WTC11 (cell line): ENCODE data around the gene SORCS2. TPM values are rescaled to one million over a fixed set of nuclear protein-coding genes. Genes with fewer than 3 reads are reported as not detected.

Experiments used
- ATAC-seq: fragments of 200-7000 bp; cut with Tn5 transposase; 2 replicates; pipeline ENCODE4 v1.10.0; 2021; ENCODE audit warnings: mild to moderate bottlenecking, moderate library complexity
- CTCF ChIA-PET: fragments of 300-600 bp; sonication (Branson Sonifier 250); formaldehyde crosslinking; loops from one replicate; lab custom pipeline; 2021; ENCODE audit warnings: antibody characterized with exemption; lab: Charles Lee
- POLR2A ChIA-PET: fragments of 350-600 bp; sonication (Branson Sonifier 250); formaldehyde crosslinking; loops from one replicate; lab custom pipeline; 2021; ENCODE audit warnings: antibody characterized with exemption; lab: Charles Lee
- DNase-seq: peaks from one replicate; pipeline ENCODE4 v3.0.0; 2021; ENCODE audit warnings: low spot score
- H3K27ac Mint-ChIP-seq: 2 replicates; pipeline ENCODE4 v1.8.0; 2021; ENCODE audit warnings: mixed read lengths
- H3K27me3 Mint-ChIP-seq: 2 replicates; pipeline ENCODE4 v1.8.0; 2021; ENCODE audit warnings: low read depth, mild to moderate bottlenecking, moderate library complexity, mixed read lengths
- H3K36me3 Mint-ChIP-seq: 2 replicates; pipeline ENCODE4 v1.8.0; 2021; ENCODE audit warnings: mixed read lengths
- H3K4me1 Mint-ChIP-seq: 2 replicates; pipeline ENCODE4 v1.8.0; 2022; ENCODE audit warnings: mixed read lengths
- H3K4me3 Mint-ChIP-seq: 2 replicates; pipeline ENCODE4 v1.8.0; 2021; ENCODE audit warnings: mild to moderate bottlenecking, moderate library complexity, mixed read lengths
- H3K9me3 Mint-ChIP-seq: 2 replicates; pipeline ENCODE4 v1.8.0; 2021; ENCODE audit warnings: mixed read lengths
- AFF4 ChIP-seq: sonication (generic); formaldehyde crosslinking; IDR thresholded peaks from 2 replicates; pipeline ENCODE4 v1.8.1; 2023; ENCODE audit warnings: mild to moderate bottlenecking, missing genetic modification reagents, borderline replicate concordance
- ARID4B ChIP-seq: sonication (generic); formaldehyde crosslinking; IDR thresholded peaks from 2 replicates; pipeline ENCODE4 v1.8.0; 2023; ENCODE audit warnings: missing genetic modification reagents, mild to moderate bottlenecking, borderline replicate concordance
- CREB1 ChIP-seq: sonication (generic); formaldehyde crosslinking; IDR thresholded peaks from 2 replicates; pipeline ENCODE4 v1.8.0; 2023; ENCODE audit warnings: mild to moderate bottlenecking, missing genetic modification reagents
- GTF2I ChIP-seq: fragments of 250-450 bp; sonication (Bioruptor Pico); conservative IDR thresholded peaks from 2 replicates; pipeline ENCODE4 v1.4.0; 2021; ENCODE audit warnings: mild to moderate bottlenecking
- IRF2 ChIP-seq: sonication (generic); formaldehyde crosslinking; IDR thresholded peaks from 2 replicates; pipeline ENCODE4 v1.8.0; 2022; ENCODE audit warnings: low read depth, missing genetic modification reagents, borderline replicate concordance
- OVOL2 ChIP-seq: fragments of 250-450 bp; sonication (Bioruptor Pico); IDR thresholded peaks from 2 replicates; pipeline ENCODE4 v1.9.0; 2021; ENCODE audit warnings: mild to moderate bottlenecking, borderline replicate concordance
- RELA ChIP-seq: sonication (generic); formaldehyde crosslinking; IDR thresholded peaks from 2 replicates; pipeline ENCODE4 v1.8.1; 2022; ENCODE audit warnings: missing genetic modification reagents, mild to moderate bottlenecking, borderline replicate concordance
- SOX15 ChIP-seq: fragments of 250-450 bp; sonication (Bioruptor Pico); IDR thresholded peaks from 2 replicates; pipeline ENCODE4 v1.9.0; 2021; ENCODE audit warnings: mild to moderate bottlenecking
- TEAD1 ChIP-seq: sonication (generic); formaldehyde crosslinking; IDR thresholded peaks from 2 replicates; pipeline ENCODE4 v1.8.0; 2022; ENCODE audit warnings: mild to moderate bottlenecking, missing genetic modification reagents
- ZNF396 ChIP-seq: fragments of 250-450 bp; sonication (Bioruptor Pico); IDR thresholded peaks from 2 replicates; pipeline ENCODE4 v1.8.0; 2021; ENCODE audit warnings: mild to moderate bottlenecking, moderate library complexity, borderline replicate concordance
- total RNA-seq: library from RNA; stranded (reverse); gene quantifications from 3 replicates; pipeline ENCODE4 v1.2.3, GENCODE V29; 2021
- TF ChIP-seq, protein P1 (sequence below): sonication (generic); formaldehyde crosslinking; IDR thresholded peaks from 2 replicates; pipeline ENCODE4 v1.8.1; 2023; ENCODE audit warnings: mild to moderate bottlenecking, missing genetic modification reagents
- TF ChIP-seq, protein P2 (sequence below): sonication (generic); formaldehyde crosslinking; IDR thresholded peaks from 2 replicates; pipeline ENCODE4 v1.8.0; 2022; ENCODE audit warnings: mild to moderate bottlenecking, missing genetic modification reagents
- TF ChIP-seq, protein P3 (sequence below): fragments of 250-450 bp; sonication (Bioruptor Pico); IDR thresholded peaks from 2 replicates; pipeline ENCODE4 v1.9.0; 2021; ENCODE audit warnings: mild to moderate bottlenecking
- TF ChIP-seq, protein P4 (sequence below): sonication (generic); formaldehyde crosslinking; IDR thresholded peaks from 2 replicates; pipeline ENCODE4 v1.8.0; 2023; ENCODE audit warnings: mild to moderate bottlenecking, missing genetic modification reagents

SORCS2 gene
- total RNA-seq, 1 experiment from 2014 or later, result 6.6 TPM

DNA sequence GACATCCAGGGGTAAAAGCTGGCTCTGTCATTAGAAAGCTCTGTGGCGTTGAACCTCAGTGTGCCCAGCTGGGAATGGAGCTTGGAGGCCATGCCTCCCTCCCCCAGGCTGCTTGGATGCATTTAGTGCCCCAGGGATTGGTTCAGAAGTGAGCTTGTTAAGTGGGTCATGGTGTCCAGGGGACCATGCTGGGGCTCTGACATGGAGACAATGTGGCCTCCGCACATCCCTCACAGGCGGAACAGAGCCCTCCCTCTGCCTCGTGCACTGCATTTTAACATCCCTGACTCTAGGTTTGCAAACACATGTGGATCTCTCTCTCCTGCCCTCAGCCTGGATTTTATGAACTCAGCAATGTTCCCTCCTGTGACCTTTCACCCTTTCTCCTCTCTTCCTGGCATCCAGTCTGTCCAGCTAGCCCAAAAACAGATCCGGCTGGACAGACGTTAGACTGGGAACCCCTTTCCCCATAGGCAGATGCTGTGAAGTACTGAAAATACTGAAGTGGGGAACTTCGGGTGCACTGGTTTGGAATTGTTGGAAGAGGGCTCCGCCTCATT is 81.5 kb downstream of the SORCS2 start:
- DNase-seq (no peak), ATAC-seq (no peak)
- Mint-ChIP-seq H3K4me1 (no peaks in the 10 kb centered on the region), H3K27me3 (no peaks in the 10 kb centered on the region; the same call in 1 of the 2 replicates), H3K36me3 (no peaks in the 10 kb centered on the region), H3K9me3 (no peaks in the 10 kb centered on the region; the same call in 1 of the 2 replicates), H3K4me3 (no peak overlapping the region), H3K27ac (no peak overlapping the region)
- TF ChIP-seq AFF4 (CRISPR knock-in tag) (no peak), ARID4B (no peak), IRF2 (CRISPR knock-in tag) (no peak), CREB1 (CRISPR knock-in tag) (no peak), ZNF396 (no peak), RELA (CRISPR knock-in tag) (no peak), OVOL2 (CRISPR knock-in tag) (no peak), SOX15 (CRISPR knock-in tag) (no peak), TEAD1 (CRISPR knock-in tag) (no peak), GTF2I (no peak)
- TF ChIP-seq, protein P1, sequence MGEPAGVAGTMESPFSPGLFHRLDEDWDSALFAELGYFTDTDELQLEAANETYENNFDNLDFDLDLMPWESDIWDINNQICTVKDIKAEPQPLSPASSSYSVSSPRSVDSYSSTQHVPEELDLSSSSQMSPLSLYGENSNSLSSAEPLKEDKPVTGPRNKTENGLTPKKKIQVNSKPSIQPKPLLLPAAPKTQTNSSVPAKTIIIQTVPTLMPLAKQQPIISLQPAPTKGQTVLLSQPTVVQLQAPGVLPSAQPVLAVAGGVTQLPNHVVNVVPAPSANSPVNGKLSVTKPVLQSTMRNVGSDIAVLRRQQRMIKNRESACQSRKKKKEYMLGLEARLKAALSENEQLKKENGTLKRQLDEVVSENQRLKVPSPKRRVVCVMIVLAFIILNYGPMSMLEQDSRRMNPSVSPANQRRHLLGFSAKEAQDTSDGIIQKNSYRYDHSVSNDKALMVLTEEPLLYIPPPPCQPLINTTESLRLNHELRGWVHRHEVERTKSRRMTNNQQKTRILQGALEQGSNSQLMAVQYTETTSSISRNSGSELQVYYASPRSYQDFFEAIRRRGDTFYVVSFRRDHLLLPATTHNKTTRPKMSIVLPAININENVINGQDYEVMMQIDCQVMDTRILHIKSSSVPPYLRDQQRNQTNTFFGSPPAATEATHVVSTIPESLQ, result no peak
- TF ChIP-seq, protein P2, sequence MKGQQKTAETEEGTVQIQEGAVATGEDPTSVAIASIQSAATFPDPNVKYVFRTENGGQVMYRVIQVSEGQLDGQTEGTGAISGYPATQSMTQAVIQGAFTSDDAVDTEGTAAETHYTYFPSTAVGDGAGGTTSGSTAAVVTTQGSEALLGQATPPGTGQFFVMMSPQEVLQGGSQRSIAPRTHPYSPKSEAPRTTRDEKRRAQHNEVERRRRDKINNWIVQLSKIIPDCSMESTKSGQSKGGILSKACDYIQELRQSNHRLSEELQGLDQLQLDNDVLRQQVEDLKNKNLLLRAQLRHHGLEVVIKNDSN, result no peak
- TF ChIP-seq, protein P3, sequence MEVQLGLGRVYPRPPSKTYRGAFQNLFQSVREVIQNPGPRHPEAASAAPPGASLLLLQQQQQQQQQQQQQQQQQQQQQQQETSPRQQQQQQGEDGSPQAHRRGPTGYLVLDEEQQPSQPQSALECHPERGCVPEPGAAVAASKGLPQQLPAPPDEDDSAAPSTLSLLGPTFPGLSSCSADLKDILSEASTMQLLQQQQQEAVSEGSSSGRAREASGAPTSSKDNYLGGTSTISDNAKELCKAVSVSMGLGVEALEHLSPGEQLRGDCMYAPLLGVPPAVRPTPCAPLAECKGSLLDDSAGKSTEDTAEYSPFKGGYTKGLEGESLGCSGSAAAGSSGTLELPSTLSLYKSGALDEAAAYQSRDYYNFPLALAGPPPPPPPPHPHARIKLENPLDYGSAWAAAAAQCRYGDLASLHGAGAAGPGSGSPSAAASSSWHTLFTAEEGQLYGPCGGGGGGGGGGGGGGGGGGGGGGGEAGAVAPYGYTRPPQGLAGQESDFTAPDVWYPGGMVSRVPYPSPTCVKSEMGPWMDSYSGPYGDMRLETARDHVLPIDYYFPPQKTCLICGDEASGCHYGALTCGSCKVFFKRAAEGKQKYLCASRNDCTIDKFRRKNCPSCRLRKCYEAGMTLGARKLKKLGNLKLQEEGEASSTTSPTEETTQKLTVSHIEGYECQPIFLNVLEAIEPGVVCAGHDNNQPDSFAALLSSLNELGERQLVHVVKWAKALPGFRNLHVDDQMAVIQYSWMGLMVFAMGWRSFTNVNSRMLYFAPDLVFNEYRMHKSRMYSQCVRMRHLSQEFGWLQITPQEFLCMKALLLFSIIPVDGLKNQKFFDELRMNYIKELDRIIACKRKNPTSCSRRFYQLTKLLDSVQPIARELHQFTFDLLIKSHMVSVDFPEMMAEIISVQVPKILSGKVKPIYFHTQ, result no peak
- TF ChIP-seq, protein P4, sequence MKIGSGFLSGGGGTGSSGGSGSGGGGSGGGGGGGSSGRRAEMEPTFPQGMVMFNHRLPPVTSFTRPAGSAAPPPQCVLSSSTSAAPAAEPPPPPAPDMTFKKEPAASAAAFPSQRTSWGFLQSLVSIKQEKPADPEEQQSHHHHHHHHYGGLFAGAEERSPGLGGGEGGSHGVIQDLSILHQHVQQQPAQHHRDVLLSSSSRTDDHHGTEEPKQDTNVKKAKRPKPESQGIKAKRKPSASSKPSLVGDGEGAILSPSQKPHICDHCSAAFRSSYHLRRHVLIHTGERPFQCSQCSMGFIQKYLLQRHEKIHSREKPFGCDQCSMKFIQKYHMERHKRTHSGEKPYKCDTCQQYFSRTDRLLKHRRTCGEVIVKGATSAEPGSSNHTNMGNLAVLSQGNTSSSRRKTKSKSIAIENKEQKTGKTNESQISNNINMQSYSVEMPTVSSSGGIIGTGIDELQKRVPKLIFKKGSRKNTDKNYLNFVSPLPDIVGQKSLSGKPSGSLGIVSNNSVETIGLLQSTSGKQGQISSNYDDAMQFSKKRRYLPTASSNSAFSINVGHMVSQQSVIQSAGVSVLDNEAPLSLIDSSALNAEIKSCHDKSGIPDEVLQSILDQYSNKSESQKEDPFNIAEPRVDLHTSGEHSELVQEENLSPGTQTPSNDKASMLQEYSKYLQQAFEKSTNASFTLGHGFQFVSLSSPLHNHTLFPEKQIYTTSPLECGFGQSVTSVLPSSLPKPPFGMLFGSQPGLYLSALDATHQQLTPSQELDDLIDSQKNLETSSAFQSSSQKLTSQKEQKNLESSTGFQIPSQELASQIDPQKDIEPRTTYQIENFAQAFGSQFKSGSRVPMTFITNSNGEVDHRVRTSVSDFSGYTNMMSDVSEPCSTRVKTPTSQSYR (CRISPR knock-in tag), result no peak
- ChIA-PET POLR2A (no interaction called here), CTCF (no interaction called here)
